Activated CD4-positive, alpha-beta T cell treated with anti-CD3 and anti-CD28 coated beads for 1 hour (primary cell): ENCODE results near the gene SLC22A12.

ENCODE experiments used
- DNase-seq: peaks from one replicate; pipeline ENCODE4 v3.0.0-alpha.2; 2020

The SLC22A12 gene

DNA sequence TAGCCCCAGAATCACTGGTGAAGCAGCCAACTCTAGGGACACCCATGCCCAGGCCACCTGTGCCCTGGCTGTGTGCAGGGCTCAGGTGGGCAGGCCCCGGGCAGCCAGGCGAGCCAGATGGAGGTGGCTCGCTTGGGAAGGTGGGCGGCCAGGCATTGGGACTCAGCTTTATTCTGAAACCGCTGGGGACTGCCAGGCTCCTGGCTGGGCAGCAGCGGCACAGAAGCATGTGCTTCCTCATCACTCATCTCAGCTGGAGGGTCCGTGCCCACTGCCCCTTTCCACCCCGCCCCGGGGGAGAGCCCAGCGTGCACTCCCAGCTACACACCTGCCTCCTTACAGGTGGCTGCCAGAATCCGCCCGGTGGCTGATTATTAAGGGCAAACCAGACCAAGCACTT lies 27.1 kb upstream of the SLC22A12 start:
- no peak for DNase-seq

DNA sequence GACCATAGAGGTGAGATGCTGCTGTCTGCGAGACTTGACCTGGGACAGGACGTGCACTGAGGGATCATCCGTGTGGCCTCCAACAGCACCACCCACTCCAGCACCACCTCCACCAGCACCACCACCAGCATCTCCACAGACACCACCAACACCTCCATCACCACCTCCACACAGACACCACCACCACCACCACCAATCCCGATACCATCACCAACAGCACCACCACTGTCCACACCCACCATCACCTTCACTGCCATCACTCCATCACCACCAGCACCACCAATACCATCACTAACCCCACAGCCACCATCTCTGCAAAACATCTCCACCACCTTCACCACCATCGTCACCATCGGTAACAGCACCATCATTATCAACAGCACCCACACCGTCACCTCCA lies 26.6 kb upstream of the SLC22A12 start:
- DNase-seq = no peak

DNA sequence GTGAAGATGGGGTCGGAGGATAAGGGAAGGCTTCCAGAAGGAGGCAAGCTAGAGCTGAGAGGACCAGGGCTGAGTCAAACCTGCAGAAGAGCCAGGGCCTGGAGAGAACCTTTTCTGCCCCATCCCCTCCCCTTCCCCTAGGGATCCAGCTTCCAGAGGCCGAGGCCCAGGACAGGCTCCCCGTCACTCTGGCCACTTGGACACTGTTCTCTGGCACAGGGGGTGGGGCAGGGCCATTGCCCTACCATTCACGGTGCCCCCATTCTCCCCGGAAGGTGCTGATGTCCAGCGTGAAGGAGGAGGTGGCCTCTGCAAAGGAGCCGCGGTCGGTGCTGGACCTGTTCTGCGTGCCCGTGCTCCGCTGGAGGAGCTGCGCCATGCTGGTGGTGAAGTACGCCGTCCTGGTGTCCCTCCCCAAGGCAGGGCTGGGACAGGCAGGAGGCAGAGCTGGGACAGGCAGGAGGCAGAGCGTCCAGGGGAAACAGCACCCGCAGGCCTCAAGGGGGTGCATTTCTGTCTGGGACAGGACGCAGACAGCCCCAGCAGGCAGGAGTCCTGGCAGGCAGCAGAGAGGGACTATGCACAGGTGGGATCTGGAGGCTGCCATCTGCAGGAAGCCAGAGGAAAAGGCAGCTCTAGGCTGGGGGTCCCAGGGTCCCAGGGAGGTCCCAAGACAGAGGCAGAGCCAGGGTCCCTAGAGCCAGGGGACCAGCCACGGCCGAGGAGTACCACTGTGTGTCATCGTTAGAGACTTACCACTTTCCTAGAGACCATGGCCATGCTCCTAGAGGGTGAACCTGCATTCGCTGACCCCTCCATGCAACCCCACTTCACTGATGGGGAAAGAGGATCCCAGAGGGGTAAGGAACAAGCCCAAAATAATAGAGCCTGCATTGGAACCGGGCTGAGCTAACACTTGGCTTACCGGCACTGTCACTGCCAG lies 25.8 kb upstream of the SLC22A12 start:
- no peak for DNase-seq

DNA sequence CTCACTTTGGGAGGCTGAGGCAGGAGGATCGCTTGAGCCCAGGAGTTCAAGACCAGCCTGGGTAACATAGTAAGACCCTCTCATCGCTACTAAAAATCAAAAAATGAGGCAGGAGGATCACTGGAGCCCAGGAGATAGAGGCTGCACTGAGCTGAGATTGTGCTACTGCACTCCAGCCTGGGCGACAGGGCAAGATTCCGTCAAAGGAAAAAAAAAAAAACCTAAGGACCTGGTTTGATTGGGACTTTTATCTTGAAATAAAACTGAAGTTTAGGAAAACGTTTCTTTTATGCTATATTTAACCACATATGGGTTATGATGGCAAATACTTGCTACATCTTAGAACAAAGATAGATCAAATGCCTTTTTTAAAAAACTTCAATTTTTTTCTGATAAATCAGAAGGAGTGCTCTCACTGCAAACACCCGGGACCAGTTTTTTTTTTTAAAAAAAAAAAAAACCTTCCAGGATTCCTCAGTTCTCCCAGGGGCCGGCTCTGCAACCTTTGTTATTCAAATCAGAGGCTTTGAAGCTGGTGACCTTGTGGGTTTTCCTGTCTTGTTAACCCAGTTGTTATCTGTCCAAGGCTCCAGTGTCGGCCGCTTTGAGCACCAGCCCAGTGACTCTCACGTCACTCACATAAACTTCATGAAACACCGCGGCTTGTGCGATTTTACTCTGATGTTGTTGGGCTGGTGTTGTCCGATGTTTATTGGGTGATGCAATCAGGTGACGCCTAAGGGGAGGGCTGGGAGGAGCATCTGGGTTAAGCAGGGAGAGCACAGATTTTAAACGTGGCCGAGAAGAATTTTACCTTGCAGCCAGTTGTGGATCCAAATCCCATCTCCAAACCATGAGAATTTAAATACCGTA lies 24.7 kb upstream of the SLC22A12 start:
- no peak for DNase-seq

DNA sequence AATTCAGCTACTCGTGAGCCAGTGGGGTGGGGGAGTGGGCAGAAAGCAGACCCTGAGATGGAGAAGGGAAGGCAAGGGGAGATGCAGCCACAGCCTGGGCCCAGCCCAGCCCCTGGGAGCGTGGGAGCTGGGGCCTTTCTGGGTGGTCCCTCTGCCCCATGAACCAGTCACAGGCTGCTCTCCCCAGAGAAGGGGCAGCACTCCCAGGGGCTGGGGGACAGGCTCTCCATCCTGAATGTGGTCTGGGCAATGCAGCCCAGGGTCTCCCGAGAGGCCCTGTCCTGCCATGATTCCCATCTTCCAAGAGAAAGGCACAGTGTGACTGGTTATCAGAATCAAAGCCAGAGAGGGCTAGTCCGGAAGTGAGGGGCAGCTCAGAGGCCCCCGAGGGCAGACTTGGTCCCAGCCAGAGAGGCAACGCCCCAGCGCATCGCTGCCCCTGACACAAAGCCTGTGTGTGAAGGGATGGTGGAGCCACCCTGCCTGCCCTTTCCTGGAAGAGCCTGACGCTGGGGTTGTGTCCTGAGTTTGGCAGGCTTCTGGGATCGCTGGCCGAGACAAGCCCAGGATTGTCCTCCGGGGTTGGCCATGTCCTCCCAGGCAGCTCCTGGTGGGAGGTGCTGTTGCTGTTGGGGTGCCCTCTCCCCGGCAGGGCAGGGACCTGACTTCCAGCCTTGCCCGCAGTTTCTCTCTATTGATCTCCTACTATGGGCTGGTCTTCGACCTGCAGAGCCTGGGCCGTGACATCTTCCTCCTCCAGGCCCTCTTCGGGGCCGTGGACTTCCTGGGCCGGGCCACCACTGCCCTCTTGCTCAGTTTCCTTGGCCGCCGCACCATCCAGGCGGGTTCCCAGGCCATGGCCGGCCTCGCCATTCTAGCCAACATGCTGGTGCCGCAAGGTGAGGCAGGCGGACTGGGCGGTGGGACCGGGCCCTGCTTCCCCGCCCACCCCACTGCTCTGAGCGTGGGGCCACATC lies 23.8 kb upstream of the SLC22A12 start:
- no peak for DNase-seq

DNA sequence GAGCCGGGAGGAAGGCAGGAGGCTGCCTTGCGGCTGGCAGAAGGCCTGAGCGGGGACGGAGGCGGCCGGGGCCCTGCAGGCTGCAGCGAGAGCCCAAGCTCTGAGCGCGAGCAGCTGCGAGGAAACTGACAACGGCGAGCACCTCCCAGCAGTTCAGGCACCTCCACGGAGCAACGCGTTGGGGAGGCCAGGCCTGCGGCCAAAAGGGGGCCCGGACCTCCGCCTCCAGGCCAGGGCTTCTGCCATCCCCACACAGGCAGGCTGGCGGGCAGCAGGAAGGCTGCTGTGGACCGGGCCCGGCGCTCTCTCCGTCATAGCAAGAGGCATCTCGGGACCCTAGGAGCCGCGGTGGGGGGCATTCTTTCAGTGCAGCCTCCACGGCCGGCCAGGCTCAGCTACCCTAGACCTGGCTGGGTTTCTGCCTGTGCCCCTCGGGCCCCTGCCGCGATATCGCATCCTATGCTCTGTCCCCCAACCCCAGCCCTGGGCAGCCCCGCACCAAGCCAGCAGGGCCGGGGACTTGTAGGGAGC lies 22.9 kb upstream of the SLC22A12 start:
- DNase-seq = no peak

DNA sequence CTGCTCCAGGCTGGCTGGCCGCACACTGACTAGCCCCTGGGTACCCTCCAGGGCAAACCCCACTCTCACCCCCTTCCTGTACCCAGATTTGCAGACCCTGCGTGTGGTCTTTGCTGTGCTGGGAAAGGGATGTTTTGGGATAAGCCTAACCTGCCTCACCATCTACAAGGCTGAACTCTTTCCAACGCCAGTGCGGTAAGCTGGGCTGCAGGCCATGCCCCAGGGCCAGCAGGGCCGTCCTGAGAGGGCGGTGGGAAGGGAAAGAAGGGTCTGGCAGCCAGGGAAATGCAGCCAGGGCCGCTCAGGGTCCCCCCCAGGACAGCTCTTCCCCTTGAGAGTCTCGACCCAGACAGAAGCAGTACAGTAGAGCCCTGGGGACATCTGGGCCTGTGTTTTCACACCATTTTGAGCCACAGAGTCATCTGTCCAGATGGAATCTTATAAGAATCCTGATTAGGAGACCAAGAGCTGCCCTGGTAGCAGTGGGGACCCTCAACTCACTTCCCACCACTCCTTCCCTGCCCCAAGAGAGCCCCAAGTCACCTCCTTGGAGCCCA lies 22.4 kb upstream of the SLC22A12 start:
- no peak for DNase-seq

DNA sequence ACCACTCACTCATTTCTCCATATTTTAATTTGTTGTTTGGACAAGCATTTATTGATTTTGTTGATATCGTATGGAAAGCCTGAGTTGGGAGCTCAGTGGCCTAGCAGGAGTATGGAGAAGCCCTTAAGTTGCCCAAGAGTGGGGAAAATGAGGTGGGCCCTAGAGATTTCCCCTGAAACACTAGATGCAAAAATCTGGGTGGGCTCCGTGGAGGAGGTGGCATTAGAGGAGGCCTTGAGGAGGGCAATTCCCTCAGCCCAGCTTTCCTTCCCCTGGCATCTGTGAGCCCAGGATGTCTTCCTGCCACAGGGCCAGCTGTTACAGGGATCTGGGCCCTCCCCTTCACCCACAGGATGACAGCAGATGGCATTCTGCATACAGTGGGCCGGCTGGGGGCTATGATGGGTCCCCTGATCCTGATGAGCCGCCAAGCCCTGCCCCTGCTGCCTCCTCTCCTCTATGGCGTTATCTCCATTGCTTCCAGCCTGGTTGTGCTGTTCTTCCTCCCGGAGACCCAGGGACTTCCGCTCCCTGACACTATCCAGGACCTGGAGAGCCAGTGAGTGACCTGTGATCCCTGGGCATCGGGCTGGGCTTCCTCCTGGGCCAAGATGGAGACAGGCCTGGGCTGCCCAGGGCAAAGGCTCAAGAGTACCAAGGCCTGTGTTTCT lies 21.6 kb upstream of the SLC22A12 start:
- DNase-seq = no peak

DNA sequence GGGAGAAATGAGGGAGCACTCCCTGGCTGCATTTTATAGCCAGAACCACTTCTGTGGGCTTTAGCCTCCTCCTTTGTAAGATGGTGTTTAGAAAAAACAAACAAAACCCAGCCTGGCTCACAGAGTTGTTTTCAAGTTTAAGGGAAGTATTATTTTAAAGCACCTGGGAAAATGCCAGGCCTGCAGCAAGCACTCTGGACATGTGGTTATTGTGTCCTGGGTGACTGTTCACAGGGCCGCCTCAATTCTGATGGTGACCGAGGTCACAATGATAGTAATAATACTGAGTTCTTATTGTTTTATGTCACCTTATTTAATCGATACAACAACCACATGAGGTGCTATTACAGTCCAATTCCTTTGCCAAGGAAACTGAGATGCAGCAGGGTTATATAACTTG lies 20.7 kb upstream of the SLC22A12 start:
- DNase-seq = no peak

DNA sequence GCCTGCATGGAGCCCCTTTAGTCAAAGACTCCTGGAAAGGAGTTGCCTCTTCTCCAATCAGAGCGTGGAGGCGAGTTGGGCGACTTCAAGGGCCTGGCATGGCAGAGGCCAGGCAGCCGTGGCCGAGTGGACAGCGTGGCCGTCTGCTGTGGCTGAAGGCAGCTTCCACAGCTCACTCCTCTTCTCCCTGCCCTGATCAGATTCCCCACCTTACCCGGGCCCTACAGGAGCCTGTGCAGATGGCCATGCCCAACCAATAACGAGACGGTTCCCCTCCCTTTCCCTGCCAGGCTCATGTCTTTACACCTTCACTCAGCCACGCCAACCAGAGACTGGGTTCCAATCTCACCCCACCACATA lies 20.0 kb upstream of the SLC22A12 start:
- DNase-seq = no peak

DNA sequence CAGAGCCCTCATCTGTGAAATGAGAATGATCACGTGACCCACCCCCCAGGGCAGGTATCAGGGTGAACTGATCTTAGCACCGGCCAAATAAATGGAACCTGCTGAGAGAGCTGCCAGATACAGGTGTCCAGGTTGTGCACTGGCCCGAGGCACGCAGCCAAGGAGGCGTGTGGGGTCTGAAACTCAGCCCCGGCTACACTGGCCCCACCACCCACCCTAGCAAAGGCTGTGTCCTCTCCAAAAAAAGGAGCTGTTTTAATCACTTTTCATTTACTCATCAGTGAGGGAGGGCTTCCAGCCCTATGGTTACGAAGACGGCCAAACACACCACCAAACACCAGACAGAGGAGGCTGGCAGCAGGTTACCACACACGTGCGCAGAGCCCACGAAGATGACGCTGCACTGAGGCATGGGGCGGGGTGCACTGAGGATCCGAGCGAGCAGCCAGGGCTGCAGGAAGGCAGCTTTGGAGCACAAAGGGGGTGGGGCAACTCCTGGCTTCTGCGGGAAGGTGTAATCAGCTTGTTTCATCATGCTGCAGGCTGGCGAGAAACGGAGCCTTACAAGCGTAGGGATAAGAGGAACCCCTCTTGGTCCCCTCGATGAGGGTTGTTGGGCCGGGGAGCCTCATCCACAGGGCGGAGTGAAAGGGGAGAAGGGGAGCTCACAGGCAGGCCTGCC lies 19.5 kb upstream of the SLC22A12 start:
- DNase-seq = no peak

DNA sequence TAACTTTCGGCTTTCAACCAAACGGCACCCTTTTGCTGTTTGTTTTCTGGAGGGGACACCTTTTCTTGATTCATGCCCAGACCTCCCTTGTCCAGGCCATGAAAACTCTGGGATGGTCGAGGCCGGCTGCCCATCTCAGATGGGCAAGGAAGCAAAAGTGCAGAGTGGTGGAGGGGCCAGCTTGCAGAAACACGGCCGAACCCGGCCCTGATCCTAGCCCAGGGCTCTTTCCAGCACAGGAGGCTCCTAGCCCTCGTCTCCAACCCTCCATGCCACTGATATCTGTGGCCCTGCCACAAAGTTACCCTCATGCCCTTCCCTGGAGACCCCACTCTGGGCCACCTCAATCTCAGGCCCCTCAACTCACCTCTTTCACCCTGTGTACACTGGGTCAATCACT lies 18.9 kb upstream of the SLC22A12 start:
- no peak for DNase-seq

DNA sequence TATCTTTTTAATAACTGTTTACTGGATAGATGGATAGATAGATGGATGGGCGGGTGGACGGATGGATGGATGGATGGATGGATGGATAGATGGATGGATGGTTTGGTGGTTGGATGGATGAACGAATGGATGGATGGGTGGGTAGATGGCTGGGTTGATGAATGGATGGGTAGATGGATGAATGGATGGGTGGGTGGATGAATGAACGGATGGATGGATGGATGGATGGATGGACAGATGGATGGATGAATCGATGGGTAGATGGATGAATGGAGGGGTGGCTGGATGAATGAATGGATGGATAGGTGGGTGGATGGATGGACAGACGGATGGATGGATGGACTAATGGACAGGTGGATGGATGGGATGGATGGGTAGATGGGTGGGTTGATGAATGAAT lies 13.8 kb upstream of the SLC22A12 start:
- no peak for DNase-seq

DNA sequence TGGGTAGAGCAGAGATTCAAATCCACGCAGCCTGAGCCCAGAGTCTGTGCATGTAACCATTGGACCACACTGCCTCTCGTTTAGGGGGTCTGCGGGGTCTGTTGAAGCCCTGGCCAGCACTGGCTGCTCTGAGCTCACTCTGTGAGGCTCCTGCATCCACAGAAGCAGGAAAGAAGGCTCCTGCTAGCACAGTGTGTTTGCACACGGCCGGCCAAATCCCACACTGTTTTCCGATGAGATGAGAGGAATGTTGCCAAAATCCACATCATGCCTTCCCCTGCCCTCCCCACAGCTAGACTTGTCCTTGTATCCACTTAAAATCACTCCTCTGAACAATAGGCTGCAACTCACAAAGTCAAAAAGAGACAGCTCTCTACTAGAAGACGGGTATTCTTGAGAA lies 10.6 kb upstream of the SLC22A12 start:
- no peak for DNase-seq

DNA sequence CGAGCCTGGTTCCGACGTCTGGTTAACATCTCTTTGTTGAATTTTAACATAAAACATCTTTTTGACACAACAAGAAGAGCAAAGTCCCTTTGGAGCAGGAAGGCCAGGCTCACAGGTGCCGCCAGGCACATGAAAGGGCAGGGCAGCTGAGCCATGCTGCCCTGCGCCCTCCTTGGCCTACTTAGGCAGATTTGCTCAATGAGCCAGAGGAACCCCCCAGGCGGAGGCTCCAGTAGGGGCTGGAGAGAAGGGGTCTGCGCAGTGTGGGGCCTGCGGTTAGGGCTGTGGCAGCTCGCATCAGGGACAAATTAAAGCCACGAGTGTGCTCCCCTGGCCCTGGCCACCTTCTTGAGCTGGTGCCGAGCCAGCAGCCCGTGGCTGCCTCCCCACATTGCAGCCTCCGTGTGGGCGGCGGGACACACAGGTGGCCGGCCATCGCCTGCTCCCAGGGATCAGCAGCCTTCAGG lies 9.9 kb upstream of the SLC22A12 start:
- DNase-seq = no peak

DNA sequence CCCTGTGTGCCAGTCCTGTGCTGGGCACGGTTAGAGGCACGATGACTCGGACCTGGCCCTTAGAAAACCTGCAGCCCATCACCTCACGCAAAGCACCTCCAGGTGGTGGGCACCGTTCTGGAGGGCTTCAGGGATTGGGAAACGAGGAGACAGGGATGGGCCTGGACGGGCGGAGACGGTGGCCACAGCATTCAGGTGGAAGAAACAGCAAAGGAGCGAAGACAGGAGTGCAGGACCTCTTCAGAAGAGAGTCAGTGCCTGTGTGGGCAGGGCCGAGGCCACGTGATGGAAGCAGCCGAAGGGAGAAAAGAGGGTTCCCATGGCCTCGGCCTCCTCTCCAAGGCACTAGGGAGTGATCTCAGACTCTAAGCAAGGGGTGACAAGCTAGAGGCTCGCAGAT lies 8.1 kb upstream of the SLC22A12 start:
- no peak for DNase-seq

DNA sequence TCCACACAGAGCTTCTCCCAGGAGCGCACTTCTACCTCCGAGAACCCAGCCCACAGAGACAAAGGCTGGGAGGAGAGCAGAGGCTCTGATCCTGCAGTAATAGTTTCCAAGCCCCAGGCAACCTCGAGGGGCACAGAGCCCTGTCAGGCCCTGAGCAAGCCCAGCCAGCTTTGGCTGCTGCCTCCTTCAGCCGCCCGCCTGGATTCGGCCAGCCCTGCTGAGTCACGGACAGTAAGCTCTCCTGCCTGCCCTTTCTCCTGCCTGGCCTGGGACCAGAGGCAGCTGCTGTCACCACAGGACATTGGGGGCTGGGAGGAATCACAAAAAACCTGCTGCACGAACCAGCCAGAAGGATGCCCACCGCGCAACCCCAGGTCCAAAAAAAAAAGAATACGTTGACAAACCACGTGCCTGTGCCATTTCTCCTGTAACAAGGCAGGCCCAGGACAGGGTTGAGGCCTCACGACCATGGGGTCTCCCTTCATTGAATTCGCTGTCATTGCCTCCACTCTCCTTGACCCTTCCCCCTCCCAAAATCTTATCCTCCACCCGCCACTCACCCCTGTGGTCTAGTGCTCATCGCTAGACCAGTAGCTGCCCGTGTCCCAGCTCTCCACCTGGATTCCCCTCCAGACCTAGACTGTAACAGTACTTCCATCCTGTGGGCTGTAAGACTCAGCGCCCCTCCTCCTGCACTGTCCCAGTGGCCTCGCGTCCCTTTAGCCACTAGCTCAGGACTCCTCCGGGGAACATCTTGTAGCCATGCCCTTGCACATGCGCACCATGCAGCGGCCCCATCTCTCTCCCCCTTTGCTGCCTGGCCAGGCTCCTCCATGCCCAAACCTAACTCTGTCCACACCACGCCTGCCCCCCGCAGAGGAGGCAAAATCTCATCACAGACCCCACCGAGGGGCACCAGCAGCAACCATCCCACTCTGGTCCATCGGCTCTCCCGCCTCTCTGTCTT lies 7.4 kb upstream of the SLC22A12 start:
- DNase-seq = no peak

DNA sequence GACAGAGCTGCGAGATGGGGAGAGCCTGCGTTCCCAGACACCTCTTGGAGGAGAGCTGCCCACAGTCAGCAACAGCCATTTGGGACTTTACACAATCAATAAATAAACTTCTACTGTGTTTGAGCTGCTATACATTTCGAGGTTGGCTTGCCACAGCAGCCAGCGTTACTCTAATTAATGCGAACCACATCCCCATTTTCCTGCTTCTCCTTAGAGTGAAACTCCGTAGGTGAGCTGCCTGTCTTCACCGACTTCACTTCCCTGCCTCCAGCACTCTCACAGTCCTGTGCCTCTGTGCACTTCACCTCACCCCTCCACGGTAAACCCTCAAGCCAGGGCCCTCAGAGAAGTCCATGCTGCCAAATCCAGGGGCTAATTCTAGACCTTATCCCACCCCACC lies 5.9 kb upstream of the SLC22A12 start:
- no peak for DNase-seq

DNA sequence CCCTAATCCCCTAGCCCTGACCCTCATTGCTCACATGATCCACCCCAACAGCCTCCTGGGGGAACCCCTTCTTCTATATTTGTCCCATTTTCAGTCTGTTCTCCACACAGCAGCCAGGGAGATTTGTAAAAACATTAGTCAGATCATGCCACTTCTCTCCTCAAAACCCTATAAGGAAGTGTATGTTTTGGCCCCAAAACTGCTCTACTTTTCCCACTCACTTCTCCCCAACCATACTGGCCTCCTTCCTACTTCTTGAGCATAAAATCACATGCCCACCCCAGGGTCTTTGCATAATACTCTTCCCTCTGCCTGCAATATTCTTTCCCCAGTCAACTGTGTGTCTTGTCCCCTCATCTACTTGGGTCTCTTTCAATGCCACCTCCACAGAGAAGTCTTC lies 4.7 kb upstream of the SLC22A12 start:
- no peak for DNase-seq

DNA sequence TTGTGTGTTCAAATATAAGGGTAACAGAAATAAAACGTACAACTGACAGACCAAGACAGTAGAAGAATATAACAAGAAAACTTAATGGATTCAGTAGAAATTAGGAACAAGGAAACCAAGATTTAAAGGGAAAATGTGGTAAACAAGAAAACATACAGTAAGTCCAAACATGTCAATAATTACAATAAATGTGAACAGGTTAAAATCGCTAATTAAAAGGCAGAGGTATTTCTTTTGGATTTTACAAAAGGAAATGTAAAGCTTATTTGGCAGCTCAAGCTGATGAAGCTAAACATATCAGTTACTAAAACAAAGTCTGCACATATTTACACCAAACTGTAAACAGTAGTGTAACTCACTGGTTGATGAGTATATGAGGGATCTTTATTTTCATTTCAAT lies 2.3 kb upstream of the SLC22A12 start:
- no peak for DNase-seq
